K562 (cell line): ENCODE measurements around the gene ZC3H7B. TPM values are rescaled to one million over a fixed set of nuclear protein-coding genes. Genes with fewer than 3 reads are reported as not detected.

ENCODE experiments used
- ATAC-seq: fragments of 200-7000 bp; cut with Tn5 transposase; 3 replicates; pipeline ENCODE4 v1.9.1; 2020; ENCODE audit warnings: moderate library complexity
- BruUV-seq: library from RNA; stranded (reverse); fragments of 400-500 nt; replicated peaks from 2 replicates; lab custom pipeline; 2021; lab: Mats Ljungman, UMichigan
- CTCF ChIA-PET: fragments of 300-600 bp; formaldehyde crosslinking; extraction: SDS; loops from one replicate; lab custom pipeline; 2021; ENCODE audit warnings: low intra/inter-chr PET ratio; lab: Yijun Ruan, JAX
- POLR2A ChIA-PET: fragments of 300-600, 350-650 bp; sonication (Branson Sonifier 250); formaldehyde crosslinking; extraction: SDS; loops from one replicate; lab custom pipeline; 2021; ENCODE audit warnings: antibody characterized with exemption, inconsistent platforms; lab: Yijun Ruan, JAX
- DNase-seq, 4 experiments: peaks; one replicate each; pipeline versions ENCODE4 v3.0.0 to v3.0.0-alpha.2; 2011 to 2018; ENCODE audit warnings: low spot score in 3 of 4, mixed read lengths in 3 of 4; ENCODE audit errors: extremely low read depth in 1 of 4
- FAIRE-seq: peaks from 2 replicates; lab custom pipeline; 2011; peaks lifted over from hg19 to GRCh38; lab: Jason Lieb, UNC
- H2AFZ ChIP-seq: 2 replicates; pipeline ENCODE4 v1.6.0; 2011; ENCODE audit warnings: low read depth, low read length, control low read depth, inconsistent platforms
- H3K27ac ChIP-seq: fragments of 200-600 bp; 3 replicates; pipeline ENCODE4 v1.8.0; 2011; ENCODE audit warnings: low read depth, mild to moderate bottlenecking, control low read depth, inconsistent platforms, low read length, moderate library complexity, mixed read lengths; ENCODE audit errors: extremely low read depth
- H3K27me3 ChIP-seq, 2 experiments: fragments of 300-600 bp in 1 of 2; 2 replicates in 1 of 2; 3 replicates in 1 of 2; pipeline versions ENCODE4 v1.6.0 to v1.8.0; 2011; ENCODE audit warnings: inconsistent platforms in 2 of 2, low read length in 2 of 2, mild to moderate bottlenecking in 1 of 2, mixed read lengths in 1 of 2, moderate library complexity in 1 of 2; ENCODE audit not compliant: control insufficient read depth in 2 of 2, insufficient read depth in 2 of 2
- H3K36me3 ChIP-seq: fragments of 300-600 bp; 3 replicates; pipeline ENCODE4 v1.8.0; 2011; ENCODE audit warnings: mild to moderate bottlenecking, low read length, inconsistent platforms; ENCODE audit not compliant: control insufficient read depth, insufficient read depth
- H3K4me1 ChIP-seq, 2 experiments: fragments of 200-600 bp in 1 of 2; replicated peaks in 1 of 2; 2 replicates in 1 of 2; 3 replicates in 1 of 2; pipeline versions ENCODE4 v1.5.1 to v1.8.0; 2011; ENCODE audit warnings: inconsistent platforms in 2 of 2, low read length in 2 of 2, mild to moderate bottlenecking in 1 of 2, mixed read lengths in 1 of 2, moderate library complexity in 1 of 2; ENCODE audit not compliant: control insufficient read depth in 2 of 2, insufficient read depth in 2 of 2
- H3K4me2 ChIP-seq: 2 replicates; pipeline ENCODE4 v1.6.1; 2011; ENCODE audit warnings: low read length, control low read depth, inconsistent platforms, mixed read lengths; ENCODE audit not compliant: insufficient read depth
- H3K4me3 ChIP-seq: fragments of 200-600 bp; sonication (generic), shearing (Covaris generic); 2 replicates; pipeline ENCODE4 v1.5.1; 2016; ENCODE audit warnings: control low read depth, inconsistent platforms
- H3K79me2 ChIP-seq: fragments of 200-600 bp; 3 replicates; pipeline ENCODE4 v1.8.0; 2011; ENCODE audit warnings: low read length, inconsistent platforms; ENCODE audit not compliant: control insufficient read depth, insufficient read depth
- H3K9ac ChIP-seq, 2 experiments: 2 replicates each; pipeline versions ENCODE4 v1.6.0 to v1.6.1; 2011; ENCODE audit warnings: low read depth in 2 of 2, low read length in 2 of 2, control low read depth in 1 of 2, inconsistent platforms in 1 of 2, mild to moderate bottlenecking in 1 of 2, mixed read lengths in 1 of 2; ENCODE audit not compliant: insufficient read depth in 1 of 2
- H3K9me1 ChIP-seq: one replicate; pipeline ENCODE4 v1.6.0; 2011; ENCODE audit warnings: inconsistent platforms, mild to moderate bottlenecking, low read length, moderate library complexity; ENCODE audit not compliant: control insufficient read depth, insufficient read depth
- H3K9me3 ChIP-seq: replicated peaks from 2 replicates; pipeline ENCODE4 v1.5.1; 2011; ENCODE audit warnings: low read depth, low read length, inconsistent platforms; ENCODE audit not compliant: control insufficient read depth, insufficient read depth
- H4K20me1 ChIP-seq: replicated peaks from 2 replicates; pipeline ENCODE4 v1.6.1; 2011; ENCODE audit warnings: low read length, inconsistent platforms, mixed read lengths; ENCODE audit not compliant: control insufficient read depth, insufficient read depth
- CAMTA2 ChIP-seq: fragments of 250-450 bp; sonication (Bioruptor Pico); conservative IDR thresholded peaks from 2 replicates; pipeline ENCODE4 v1.5.1; 2022
- CCNT2 ChIP-seq: IDR thresholded peaks from 2 replicates; pipeline ENCODE4 v1.6.1; 2011; ENCODE audit warnings: borderline replicate concordance, low read depth, mild to moderate bottlenecking, moderate library complexity, mixed read lengths, low read length; ENCODE audit not compliant: insufficient read length; ENCODE audit errors: extremely low read depth
- DMBX1 ChIP-seq: fragments of 250-450 bp; sonication (Bioruptor Pico); IDR thresholded peaks from 2 replicates; pipeline ENCODE4 v1.8.0; 2022; ENCODE audit warnings: inconsistent platforms, mild to moderate bottlenecking, moderate library complexity, borderline replicate concordance
- PCBP1 ChIP-seq: fragments of 200-400 bp; formaldehyde crosslinking; IDR thresholded peaks from 2 replicates; pipeline ENCODE4 v1.6.1; 2018; ENCODE audit warnings: mild to moderate bottlenecking, low read depth, low read length; ENCODE audit not compliant: poor library complexity, severe bottlenecking
- PHTF2 ChIP-seq: fragments of 250-450 bp; sonication (Bioruptor Pico); IDR thresholded peaks from 2 replicates; pipeline ENCODE4 v1.5.0; 2021; ENCODE audit warnings: mild to moderate bottlenecking
- POU5F1 ChIP-seq: fragments of 150-350 bp; IDR thresholded peaks from 2 replicates; pipeline ENCODE4 v1.6.1; 2014; ENCODE audit warnings: borderline replicate concordance, low read length, low read depth, mild to moderate bottlenecking; ENCODE audit not compliant: partially characterized antibody
- RBFOX2 ChIP-seq: fragments of 200-400 bp; formaldehyde crosslinking; IDR thresholded peaks from 2 replicates; pipeline ENCODE4 v1.6.1; 2017; ENCODE audit warnings: low read depth, mild to moderate bottlenecking, low read length, moderate library complexity
- RNF2 ChIP-seq: sonication (generic); IDR thresholded peaks from 2 replicates; pipeline ENCODE4 v1.6.1; 2016
- SAP30 ChIP-seq: fragments of 200-600 bp; sonication (generic); IDR thresholded peaks from 2 replicates; pipeline ENCODE4 v1.6.1; 2012; ENCODE audit warnings: borderline replicate concordance, low read depth, mild to moderate bottlenecking, moderate library complexity, low read length, control low read depth, inconsistent platforms; ENCODE audit not compliant: insufficient read depth, poor library complexity, severe bottlenecking
- SRSF3 ChIP-seq: fragments of 200-400 bp; formaldehyde crosslinking; IDR thresholded peaks from 2 replicates; pipeline ENCODE4 v1.6.1; 2016; ENCODE audit warnings: mild to moderate bottlenecking, low read length, moderate library complexity; ENCODE audit not compliant: insufficient read depth
- TBL1XR1 ChIP-seq, 2 experiments: IDR thresholded peaks; 2 replicates each; pipeline ENCODE4 v1.6.1; 2012; ENCODE audit warnings: improper control_type of control experiment in 2 of 2, low read length in 2 of 2, mild to moderate bottlenecking in 1 of 2
- VEZF1 ChIP-seq: fragments of 200-800 bp; sonication (Bioruptor generic); IDR thresholded peaks from 2 replicates; pipeline ENCODE4 v1.6.1; 2017; ENCODE audit warnings: missing genetic modification characterization, missing compliant biosample characterization
- YY1 ChIP-seq, 3 experiments: IDR thresholded peaks; 2 replicates each; pipeline ENCODE4 v1.6.1; 2011; ENCODE audit warnings: low read length in 2 of 3, mild to moderate bottlenecking in 2 of 3, moderate library complexity in 2 of 3, borderline replicate concordance in 1 of 3, control low read depth in 1 of 3, low read depth in 1 of 3; ENCODE audit not compliant: insufficient read depth in 3 of 3, insufficient replicate concordance in 2 of 3, control insufficient read depth in 1 of 3, insufficient read length in 1 of 3; ENCODE audit errors: extremely low read depth in 1 of 3
- ZNF589 ChIP-seq: fragments of 200-800 bp; sonication (Bioruptor generic); IDR thresholded peaks from 2 replicates; pipeline ENCODE4 v1.6.1; 2016; ENCODE audit warnings: low read depth, missing genetic modification characterization, missing compliant biosample characterization
- ZNF644 ChIP-seq: fragments of 200-800 bp; sonication (Bioruptor generic); IDR thresholded peaks from 2 replicates; pipeline ENCODE4 v1.6.1; 2016; ENCODE audit warnings: low read depth, missing genetic modification characterization, missing compliant biosample characterization
- WGBS: fragments of 100-300 bp; shearing (Covaris generic); methylation state at CpG from one replicate; pipeline ENCODE4 v1.1.6; 2016; ENCODE audit warnings: low coverage, mixed read lengths; ENCODE audit not compliant: insufficient coverage; ENCODE audit errors: missing lambda C conversion rate; 5-methylcytosine and 5-hydroxymethylcytosine counted together
- in situ Hi-C: fragments of 300-500 bp; cut with MboI; formaldehyde crosslinking; loops from 4 replicates; pipeline ENCODE4 v1.15.0; 2018; ENCODE audit warnings: inconsistent platforms, mixed read lengths
- intact Hi-C: fragments of 100-400 bp; cut with micrococcal nuclease; formaldehyde crosslinking; loops from 2 replicates; pipeline ENCODE4 v1.14.2; 2022
- polyA plus RNA-seq, 8 experiments: library from polyadenylated mRNA; depleted of rRNA in 4 of 8; stranded (reverse) in 5 of 8; unstranded in 3 of 8; fragments of >200 nt; fragmentation: Nextera tagmentation in 2 of 8; fragmentation: Illumina TruSeq in 1 of 8; extraction: Ambion mirVana in 2 of 8; extraction: Trizol in 1 of 8; gene quantifications; 2 replicates each; pipeline versions ENCODE4 v1.2.1 to v1.2.3, GENCODE V29; 2011 to 2014; ENCODE audit warnings: inconsistent platforms in 1 of 8, missing spikeins in 1 of 8
- total RNA-seq, 7 experiments: library from RNA; depleted of rRNA in 6 of 7; stranded (reverse); fragments of >200 nt in 6 of 7; fragmentation: Illumina TruSeq in 2 of 7; extraction: Trizol in 2 of 7; gene quantifications; 2 replicates each; pipeline versions ENCODE4 v1.2.1 to v1.2.3, GENCODE V29; 2011 to 2021; ENCODE audit warnings: low replicate concordance in 1 of 7
- TF ChIP-seq, protein P1 (sequence below): fragments of 450-650 bp; IDR thresholded peaks from 2 replicates; pipeline ENCODE4 v1.6.1; 2018; ENCODE audit warnings: mild to moderate bottlenecking, low read depth; ENCODE audit not compliant: partially characterized antibody

The ZC3H7B gene
- total and polyA plus RNA-seq, 9 of the 15 experiments (the other 6 are each of a cell fraction or from before 2014, with no cell fraction given) = 0.07 to 49.8 (median 26.8) TPM

DNA sequence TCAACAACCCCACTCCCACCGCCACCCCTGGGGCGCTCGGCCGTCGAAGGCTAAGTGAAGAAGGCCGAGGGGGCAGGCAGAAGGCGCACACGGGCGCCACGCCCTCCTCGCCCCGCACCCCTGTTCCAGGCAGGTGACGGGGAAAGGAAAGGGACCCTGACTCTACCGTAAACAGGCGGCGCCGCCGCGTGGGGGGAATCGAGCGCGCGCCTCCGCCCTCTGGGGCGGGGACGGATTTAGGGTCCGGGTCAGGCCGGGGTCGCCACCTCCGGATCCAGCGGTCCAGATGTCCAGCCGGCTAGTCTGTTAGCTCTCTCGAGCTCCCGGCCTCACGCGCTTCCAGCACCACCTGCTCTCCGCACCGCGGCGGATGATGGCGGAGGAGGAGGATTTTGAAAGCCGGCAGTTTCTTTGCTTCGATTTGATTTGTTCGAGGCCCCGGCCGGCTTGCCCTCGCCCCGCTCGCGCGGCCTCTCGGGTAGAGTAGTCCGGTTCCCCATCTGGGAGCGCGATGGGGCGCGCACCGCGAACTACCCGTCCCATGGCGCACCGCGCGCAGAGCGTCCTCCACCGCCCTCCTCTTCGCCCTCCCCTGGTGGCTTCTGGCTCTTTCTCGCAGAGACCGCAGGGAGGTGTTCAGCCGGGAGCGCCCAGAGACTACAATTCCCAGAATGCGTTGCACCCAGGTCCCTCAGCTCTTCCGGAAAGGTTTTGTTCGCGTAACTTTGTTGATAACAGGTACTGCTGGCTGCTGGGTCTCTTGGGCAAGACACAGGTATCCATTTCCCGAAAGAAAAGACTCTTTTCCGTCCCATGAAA is 15.3 kb upstream of the ZC3H7B start, which contains the start of gene RANGAP1:
Gene RANGAP1 (minus strand): TSS at position 368 of the 819 bp plus-strand sequence. CDS start 5,143 bp downstream, outside the sequence.
- FAIRE-seq (peak; percentile 97), ATAC-seq (peak; percentile 99), DNase-seq (peak; percentile 88 to 97 (median 92))
- Histone ChIP-seq H3K4me1 (peaks cover 12 to 20% of the 10 kb centered on the region in 2 experiments), H3K4me2 (peak within 1 kb of the TSS; percentile 96), H2AFZ (peak within 1 kb of the TSS; percentile 98), H3K27me3 (no peaks in the 10 kb centered on the region), H4K20me1 (no peaks in the 10 kb centered on the region), H3K9me1 (no peaks in the 10 kb centered on the region), H3K36me3 (peaks cover 33% of the 10 kb centered on the region), H3K9me3 (no peaks in the 10 kb centered on the region), H3K79me2 (peaks cover 41% of the 10 kb centered on the region), H3K27ac (peak within 1 kb of the TSS; percentile 97), H3K9ac (peak within 1 kb of the TSS; percentile 89 to 96), H3K4me3 (peak within 1 kb of the TSS; percentile 96)
- ChIA-PET POLR2A (interaction anchor here (0.6 to 1.3 kb wide), 6 partner anchors 17 to 334 kb away, joined by 3 to 8 read pairs (median 4); no protein-coding TSS in a partner anchor), CTCF (no interaction called here)
- under 1% methylated on average over 69 of the region's 77 CpGs for WGBS
- in situ Hi-C loops = no loop called here
- intact Hi-C loops = loop anchor here (5.0 to 10.0 kb wide), 2 partner anchors 96 to 179 kb away; partner anchors contain the start of genes ACO2, PHF5A and TEF
- BruUV-seq = no TSS peak
- no peak for TF ChIP-seq PHTF2 (CRISPR knock-in tag)
- TF ChIP-seq PCBP1 = peak; percentile 54
- TF ChIP-seq VEZF1 = peak; percentile 95
- TF ChIP-seq POU5F1 = peak; percentile 35
- TF ChIP-seq ZNF644 (tag) = peak; percentile 78; the same call in 1 of the 2 replicates
- peak; percentile 95 for TF ChIP-seq SAP30
- TF ChIP-seq YY1 (IDR thresholded peaks at IDR 0.05; ENCODE audit: borderline replicate concordance in 1 of 3, control insufficient read depth in 1 of 3, extremely low read depth in 1 of 3, insufficient read depth in 3 of 3, insufficient read length in 1 of 3, insufficient replicate concordance in 2 of 3, low read depth in 1 of 3, low read length in 2 of 3) = peak; percentile 41 to 93 (median 87)
- peak; percentile 98 for TF ChIP-seq RBFOX2
- no peak for TF ChIP-seq TBL1XR1 (IDR thresholded peaks at IDR 0.05; ENCODE audit: low read length in 2 of 2)
- 0 out of 2 replicates have a peak, but pooled peaks have one; percentile 1 for TF ChIP-seq RNF2
- TF ChIP-seq, protein P1, sequence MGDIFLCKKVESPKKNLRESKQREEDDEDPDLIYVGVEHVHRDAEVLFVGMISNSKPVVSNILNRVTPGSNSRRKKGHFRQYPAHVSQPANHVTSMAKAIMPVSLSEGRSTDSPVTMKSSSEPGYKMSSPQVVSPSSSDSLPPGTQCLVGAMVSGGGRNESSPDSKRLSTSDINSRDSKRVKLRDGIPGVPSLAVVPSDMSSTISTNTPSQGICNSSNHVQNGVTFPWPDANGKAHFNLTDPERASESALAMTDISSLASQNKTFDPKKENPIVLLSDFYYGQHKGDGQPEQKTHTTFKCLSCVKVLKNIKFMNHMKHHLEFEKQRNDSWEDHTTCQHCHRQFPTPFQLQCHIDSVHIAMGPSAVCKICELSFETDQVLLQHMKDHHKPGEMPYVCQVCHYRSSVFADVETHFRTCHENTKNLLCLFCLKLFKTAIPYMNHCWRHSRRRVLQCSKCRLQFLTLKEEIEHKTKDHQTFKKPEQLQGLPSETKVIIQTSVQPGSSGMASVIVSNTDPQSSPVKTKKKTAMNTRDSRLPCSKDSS = no peak
- TF ChIP-seq CCNT2 = peak; percentile 84
- TF ChIP-seq DMBX1 (CRISPR knock-in tag) = 0 out of 2 replicates have a peak, but pooled peaks have one; percentile 24
- TF ChIP-seq SRSF3 = 0 out of 2 replicates have a peak, but pooled peaks have one; percentile 62
- no peak for TF ChIP-seq CAMTA2
- peak; percentile 43; the same call in 1 of the 2 replicates for TF ChIP-seq ZNF589 (CRISPR knock-in tag)
